OCI-M1 (cell line): Measurements from ENCODE around the gene GIMAP6.
"Not testable (repeated sequence)": the region's sequence is repeated elsewhere in the genome, so short reads cannot be mapped to it uniquely, and the experiment has no call there.

Experiments
- DNase-seq: peaks from one replicate; lab custom pipeline; 2025; lab: John Stamatoyannopoulos, UW

GIMAP6 gene

DNA sequence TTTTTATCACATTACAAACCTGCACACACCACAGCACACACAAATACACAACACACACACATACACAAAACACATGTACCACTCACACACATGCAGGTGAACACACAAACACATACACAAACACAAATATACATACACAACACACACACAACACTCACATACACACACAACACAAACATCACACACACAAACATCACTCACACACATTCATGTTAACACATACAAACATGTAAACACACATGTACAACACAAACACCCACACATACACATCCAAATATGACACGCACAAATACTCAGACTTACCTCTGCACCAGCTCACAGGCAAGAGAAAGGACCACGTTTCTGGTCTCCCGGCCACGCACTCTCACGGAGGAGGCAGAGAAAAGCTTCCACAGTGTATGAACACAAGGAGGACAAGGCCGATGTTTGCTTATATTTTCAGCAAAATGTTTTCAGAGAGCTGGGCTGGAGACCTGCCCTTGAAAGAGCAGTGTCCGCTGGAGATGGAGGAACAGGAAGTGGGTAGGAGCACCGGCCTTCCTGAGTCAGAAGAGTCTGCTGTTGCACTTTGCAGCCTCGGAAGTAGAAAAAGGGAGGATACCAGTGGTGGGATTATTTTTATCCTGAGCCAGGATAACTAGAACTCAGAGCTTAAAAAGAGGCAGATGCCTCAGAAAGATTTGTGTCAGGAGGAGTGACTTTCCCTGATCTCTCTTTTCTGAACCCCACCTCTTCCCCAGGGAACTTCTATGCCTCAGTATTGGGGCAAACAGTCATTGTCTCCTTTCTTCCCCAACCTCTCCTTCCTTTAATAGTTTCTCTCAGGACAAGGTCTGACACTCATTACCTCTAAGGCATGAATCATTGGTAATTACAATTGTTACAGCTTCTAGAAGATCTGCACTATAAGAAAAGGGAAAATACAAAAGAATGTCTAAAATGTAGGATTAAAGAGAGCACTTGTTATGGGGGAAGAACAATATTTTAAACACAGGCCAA lies at the start of gene GIMAP6:
Gene GIMAP6 (minus strand): TSS at position 520 of the 999 bp plus-strand sequence. CDS start 2,243 bp downstream, outside the sequence.
- DNase-seq, result peak; percentile 2

DNA sequence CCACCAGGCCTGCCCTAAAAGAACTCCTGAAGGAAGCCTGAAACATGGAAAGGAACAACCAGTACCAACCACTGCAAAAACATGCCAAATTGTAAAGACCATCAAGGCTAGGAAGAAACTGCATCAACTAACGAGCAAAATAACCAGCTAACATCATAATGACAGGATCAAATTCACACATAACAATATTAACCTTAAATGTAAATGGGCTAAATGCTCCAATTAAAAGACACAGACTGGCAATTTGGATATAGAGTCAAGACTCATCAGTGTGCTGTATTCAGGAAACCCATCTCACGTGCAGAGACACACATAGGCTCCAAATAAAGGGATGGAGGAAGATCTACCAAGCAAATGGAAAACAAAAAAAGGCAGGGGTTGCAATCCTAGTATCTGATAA lies 48.2 kb upstream of the GIMAP6 start:
- DNase-seq, result not testable (repeated sequence)

DNA sequence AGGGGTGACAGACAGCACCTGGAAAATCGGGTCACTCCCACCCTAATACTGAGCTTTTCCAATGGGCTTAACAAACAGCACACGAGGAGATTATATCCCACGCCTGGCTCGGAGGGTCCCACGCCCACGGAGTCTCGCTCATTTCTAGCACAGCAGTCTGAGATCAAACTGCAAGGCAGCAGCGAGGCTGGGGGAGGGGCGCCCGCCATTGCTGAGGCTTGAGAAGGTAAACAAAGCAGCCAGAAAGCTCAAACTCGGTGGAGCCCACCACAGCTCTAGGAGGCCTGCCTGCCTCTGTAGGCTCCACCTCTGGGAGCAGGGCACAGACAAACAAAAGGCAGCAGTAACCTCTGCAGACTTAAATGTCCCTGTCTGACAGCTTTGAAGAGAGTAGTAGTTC lies 46.4 kb upstream of the GIMAP6 start:
- DNase-seq, result not testable (repeated sequence)

DNA sequence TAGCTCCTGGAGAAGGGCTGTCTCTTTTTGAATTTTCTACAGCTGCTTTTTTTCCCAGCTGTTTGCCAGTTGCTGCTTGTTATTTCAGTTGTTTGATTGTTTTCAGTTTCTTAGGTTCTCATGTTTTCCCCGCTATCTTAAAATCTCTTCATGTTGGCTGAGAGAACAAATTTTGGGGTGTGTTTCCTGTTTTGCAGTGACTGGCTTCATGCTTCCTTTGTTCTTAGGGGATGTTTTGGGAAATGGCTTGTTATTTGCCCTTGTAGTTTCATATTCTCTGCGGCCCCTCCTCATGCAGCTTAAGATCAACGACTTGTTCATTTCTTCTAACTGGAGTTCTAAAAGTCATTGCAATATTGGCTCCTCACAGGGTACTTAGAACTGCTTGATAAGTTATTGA lies 44.7 kb upstream of the GIMAP6 start:
- not testable (repeated sequence) for DNase-seq

DNA sequence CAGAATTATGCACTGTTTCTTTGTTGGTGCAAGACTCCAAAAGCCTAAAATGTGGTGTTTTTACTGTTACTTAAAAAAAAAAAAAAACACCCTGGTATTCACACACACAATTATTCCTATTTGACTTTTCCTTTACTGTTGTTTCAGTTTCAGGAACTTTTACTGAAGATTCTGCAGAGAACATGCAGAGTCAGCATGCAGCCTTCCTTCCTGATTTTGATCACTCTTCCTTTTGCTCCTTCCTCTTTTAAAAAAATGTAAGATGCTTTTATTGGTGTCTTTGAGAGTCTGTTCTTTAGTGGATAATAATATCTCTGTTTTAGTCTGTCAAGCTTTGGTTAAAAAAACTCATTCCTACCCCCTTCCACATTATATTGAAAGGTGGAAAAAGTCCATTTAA lies 44.1 kb upstream of the GIMAP6 start:
- DNase-seq, result peak; percentile 50

DNA sequence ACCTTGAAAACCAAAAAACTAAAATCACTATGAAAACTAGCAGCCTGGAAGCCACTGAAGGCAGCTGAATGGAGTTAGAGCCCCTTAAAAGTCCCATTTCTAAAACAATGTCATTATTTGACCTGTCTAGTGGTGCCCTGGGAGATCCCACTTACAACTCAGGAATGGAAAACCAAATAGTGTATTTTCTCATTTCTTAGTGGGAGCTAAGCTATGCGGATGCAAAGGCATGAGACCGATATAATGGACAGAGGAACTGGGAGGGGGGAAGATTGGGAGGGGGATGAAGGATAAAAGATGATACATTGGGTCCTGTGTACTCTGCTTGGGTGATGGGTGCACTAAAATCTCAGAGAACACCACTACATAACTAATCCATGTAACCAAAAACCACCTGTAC lies 43.5 kb upstream of the GIMAP6 start:
- DNase-seq, result no peak

DNA sequence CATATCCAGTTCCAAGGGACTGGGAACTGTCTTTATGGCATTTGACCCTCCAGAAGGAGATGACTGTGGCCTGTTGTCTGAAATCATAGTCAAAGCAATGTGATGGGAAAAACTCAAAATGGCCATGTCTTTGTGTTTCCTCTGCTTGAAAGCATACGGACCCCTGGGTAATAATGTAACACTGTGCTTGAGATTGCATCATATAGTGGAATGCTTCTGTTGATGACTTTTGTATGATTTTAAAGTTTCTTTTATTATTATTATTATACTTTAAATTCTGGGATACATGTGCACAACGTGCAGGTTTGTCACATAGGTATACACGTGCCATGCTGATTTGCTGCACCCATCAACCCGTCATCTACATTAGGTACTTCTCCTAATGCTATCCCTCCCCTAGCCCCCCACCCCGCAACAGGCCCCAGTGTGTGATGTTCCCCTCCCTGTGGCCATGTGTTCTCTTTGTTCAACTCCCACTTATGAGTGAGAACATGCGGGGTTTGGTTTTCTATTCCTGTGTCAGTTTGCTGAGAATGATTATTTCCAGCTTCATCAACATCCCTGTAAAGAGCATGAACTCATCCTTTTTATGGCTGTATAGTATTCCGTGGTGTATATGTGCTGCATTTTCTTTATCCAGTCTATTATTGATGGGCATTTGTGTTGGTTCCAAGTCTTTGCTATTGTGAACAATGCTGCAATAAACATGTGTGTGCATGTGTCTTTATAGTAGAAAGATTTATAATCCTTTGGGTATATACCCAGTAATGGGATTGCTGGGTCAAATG lies 39.8 kb upstream of the GIMAP6 start:
- DNase-seq, result not testable (repeated sequence)

DNA sequence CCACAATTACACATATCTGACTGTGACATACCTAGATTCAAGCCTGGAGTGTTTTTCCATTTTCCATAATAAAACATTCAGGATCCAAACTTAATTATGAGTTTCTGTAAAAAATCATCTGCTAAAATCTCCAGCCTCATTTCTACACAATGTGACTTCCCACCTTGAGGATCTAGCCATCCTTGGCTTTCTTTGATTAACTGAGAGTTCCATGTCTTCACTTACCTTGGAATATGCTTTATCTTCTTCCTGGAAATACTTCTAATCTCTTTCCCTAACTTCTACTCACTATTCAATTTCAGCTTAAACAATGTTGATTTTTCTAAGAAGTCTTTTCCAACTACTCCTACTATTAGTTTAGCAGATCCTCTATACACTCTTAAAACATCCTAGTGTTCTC lies 36.8 kb upstream of the GIMAP6 start:
- DNase-seq, result no peak

DNA sequence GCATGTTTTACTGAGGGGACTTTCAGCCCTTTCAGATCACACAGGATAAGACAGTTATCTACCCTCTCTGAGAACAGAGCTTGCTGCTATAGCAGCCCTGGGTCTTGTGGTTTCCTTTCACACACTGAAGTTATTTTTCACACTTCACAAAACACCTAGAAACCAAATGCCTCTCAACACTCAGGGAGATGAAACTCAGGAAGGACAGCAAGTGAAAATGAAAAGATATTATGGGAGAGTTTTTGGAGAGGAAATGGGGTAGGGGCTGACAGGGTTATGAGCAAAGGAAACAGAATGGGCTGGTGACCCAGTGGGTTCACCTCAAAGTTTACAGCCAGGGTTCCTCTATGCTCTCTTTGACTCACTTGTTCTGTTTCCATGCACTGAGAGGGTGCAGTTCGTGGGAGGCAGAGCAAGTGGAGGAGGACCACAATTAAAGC lies 36.3 kb upstream of the GIMAP6 start:
- no peak for DNase-seq

DNA sequence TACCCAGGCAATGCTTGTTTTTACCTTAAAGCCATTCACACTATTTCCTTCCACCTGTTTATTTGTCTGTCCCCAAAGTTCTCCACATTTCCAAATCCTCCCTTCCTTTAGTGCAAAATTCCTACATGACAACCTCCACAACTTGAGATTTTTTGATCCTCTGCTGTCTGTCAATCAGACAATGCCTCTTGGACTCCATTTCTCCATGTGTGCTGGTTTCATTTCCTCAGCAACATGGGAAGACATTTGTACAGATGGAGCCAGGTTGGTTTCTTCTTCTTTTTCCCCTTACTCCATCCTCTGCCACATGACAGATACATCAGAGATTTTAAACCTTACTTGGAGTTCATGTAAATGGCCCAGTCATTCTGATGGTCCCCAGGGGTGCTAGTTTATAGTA lies 34.2 kb upstream of the GIMAP6 start:
- DNase-seq, result no peak

DNA sequence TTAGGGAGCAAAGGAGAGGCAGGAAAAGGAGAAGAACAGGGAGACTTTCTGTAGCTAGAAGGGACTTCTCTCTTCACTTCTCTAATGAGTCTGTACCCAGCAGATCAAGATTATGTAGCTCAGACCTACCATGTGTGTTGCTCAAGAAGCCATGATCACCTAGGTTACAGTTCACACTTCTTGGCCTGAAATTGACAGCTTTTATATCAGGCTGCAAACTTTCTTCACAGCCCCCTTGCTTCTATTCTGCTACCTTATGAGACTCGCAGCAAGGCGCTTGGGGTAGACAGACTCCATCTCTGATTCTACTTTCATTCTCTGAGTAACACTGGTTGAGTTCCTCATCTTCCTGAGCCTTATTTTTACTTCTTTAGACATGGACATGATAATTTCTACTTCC lies 33.7 kb upstream of the GIMAP6 start:
- DNase-seq, result peak; percentile 1

DNA sequence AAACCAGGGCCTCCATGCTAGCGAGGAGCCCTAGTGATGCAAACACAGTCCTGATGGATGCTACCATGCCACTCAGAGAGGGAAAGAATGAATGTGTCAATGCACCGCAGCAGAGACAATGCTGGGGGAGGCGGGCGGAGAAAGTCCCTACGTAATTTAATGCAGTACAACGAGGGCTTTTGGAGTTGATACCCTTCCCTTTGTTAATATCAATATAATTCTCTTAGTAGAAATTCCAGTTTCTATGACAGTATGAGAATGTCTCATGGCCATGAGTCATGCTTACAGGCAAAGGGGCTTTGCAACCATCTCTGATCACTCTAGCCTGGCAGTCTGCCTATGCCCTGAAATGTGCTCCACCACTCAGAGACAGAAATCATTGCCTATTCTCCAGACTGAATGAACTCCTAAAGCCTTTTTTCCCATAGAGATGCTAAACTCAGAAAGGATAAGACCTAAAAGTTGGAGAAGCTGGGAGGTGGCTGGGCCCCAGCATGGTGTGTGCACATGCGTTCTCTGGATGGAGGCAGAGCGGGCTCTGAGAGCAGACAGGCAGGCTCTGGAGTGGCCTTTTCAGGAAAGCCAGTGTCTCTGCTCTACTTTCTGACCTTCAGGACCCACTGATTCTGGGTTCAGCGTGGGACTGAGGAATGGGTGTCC lies 33.0 kb upstream of the GIMAP6 start:
- no peak for DNase-seq

DNA sequence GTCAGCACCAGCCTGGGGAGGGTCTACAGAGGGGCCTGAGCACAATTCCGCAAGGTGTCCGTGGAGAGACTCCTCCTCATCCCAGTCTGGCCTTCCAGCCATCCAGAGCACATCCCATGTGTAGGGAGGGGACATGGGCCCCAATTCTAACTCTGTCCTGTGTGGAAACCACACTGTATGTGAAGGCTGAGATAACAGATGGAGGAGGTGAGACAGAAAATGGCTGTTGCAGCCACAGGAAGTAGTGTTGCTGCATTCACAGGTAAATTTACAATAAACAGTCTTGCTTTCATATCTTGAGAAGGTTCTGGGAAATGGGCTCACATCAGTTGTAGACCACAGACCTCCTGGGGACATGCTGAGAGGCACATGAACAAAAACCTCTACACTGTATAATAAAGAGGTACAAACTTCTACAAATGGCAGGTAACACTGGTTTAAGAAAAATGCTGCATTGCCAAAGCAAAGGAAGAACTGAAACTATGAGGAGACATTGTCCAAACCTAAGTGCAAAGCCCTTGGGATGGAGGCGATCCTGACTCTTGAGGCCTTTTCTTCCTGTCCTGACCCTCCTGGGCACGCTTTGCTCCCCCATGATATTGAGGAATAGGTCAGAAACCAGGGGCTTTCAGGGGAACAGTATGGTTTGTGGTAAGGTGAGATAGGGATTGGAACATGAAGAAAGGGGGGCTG lies 31.8 kb upstream of the GIMAP6 start:
- no peak for DNase-seq

DNA sequence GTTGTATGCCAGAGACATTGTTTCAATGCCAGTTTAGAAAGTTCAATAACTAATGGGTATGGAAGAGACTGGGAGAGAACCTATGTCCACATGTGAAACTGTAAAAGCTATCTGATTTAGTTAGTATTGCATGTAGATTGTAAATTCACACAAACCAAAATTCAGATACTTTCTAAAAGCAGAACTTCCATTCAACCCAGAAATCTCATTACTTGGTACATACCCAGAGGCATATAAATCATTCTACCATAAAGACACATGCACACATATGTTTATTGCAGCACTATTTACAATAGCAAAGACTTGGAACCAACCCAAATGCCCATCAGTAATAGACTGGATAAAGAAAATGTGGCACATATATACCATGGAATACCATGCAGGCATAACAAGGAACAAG lies 30.6 kb upstream of the GIMAP6 start:
- not testable (repeated sequence) for DNase-seq

DNA sequence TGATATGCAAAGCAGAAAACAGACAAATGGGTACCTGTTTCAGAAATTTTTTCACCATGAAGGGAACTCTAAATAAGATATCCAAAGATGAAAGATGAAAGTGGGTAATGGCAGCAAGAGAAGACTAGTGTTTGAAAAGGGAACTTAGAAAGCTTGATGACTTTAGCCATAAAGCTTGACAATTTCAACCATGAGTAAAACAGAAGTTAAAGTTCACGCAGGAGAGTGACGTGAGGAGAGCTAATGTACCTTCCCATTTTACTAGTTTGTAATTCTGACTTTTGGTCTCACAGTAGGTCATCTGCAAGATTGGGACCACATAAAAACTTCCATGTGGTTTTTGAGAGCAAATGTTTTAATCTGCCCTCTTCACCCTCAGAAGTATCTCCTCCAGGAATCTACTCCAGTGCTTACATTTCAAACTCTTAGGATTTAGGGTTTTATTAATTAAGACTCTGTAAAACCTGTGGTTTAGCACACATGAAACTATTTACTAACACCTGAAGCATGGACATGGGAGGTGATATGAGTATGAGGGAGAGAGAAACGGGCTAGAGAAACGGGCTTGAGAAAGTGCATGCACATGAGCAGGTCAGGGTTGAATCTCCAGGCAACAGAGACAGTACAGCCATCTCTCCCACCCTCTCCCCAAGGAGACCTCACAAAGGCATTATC lies 28.9 kb upstream of the GIMAP6 start:
- no peak for DNase-seq

DNA sequence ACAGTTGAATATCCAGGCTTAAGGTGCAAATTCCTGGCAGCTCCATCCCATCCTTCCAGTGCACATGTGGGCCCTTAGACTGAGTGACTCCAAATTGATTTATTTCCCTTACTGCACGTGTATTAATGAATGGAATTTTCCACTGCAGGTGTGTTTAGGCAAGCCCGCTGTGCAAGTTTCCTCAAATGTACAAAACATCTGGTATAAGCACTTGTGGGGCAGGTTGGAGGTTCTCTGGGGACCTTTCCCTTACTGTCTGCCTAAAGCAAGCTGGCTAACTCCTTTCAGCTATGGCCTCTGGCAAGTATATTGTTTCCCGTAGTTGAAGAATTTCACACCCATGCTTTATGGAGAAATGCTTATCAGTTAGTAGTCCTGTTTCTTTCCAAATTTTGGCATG lies 25.3 kb upstream of the GIMAP6 start:
- no peak for DNase-seq

DNA sequence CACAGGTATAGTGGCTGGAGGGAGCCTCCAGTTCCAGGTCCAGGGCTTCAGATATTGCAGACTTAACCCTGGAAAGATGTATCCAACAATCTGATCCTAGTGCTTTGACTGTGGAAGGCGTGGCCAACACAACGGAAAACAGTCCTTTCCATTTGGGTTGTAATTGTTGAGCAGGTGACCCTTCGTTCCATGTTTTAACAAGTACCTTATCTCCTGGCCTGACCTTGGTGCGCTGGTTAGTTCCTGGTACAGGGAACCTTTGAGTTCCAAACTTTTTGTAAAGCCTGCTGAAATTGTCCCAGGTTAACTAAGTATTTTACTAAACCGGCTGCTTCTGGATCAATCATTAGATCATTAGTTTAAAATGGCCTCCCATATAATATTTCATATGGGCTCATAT lies 23.9 kb upstream of the GIMAP6 start:
- DNase-seq, result no peak

DNA sequence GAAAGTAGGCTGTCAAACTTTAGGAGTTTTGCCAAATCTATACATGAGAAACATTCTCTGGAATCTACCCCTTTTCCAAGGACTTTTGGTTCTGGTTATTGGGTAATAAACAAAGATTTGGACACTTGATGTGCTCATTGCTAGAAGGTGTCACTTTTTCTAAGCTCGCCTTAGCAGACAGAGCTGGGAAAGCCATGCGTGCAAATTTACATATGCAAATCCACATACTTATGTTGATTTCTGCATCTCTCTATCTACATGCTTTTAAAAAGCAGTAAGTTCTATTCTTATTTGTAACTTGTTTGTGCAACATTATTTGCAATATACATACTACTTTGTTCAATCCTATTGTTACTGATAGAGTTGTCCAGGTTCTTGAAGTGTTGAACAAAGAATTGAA lies 22.5 kb upstream of the GIMAP6 start:
- no peak for DNase-seq

DNA sequence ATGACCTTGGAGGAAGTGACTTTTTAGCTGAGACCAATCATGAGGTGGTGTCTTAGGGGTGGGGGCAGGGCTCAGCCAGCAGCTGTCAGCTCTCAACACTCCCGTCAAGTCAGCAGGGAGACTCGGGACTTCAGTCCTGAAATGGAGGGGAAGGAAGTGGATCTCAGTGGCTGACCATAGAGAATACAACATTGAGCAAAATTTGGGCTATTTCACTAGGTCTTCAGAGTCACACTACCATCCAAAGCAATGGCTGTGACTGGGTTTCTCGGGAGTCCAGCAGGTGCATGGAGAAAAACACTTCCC lies 16.8 kb upstream of the GIMAP6 start:
- DNase-seq, result no peak

DNA sequence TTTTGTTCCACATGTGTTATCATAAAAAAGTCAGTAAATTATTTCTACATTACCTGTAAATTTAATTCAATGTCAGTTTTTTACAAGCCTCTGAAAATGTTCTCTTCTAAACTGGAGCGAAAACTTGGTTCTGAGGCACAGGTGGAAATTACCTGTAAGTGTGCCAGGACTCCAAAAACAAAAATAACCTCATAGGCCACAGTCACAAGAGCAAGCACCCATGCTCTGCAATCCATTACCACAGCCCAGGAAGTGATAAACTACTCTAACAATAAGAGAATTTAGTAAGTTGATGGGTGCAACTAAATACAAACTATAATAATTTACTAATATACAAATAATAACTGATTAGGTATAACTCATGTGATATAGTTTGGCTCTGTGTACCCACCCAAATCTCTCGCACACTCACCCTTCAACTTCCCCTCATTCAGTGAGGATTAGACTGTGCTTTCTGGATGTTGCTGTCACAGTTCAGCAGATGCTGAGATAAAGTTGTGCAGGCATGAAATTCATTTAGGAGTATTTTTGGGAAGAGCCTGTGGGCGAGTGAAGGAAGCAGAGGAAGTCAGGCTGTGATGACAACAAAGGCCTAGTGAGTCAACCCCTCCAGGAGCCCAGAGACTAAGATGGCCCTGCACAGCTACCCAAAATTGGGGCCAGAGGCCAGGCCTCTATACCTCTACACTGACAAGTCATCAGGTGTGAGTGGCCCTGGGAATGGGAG lies 16.3 kb upstream of the GIMAP6 start:
- DNase-seq, result no peak
